Colonic mucosa (tissue), 2 donors: ENCODE measurements around the gene WBP11. TPM values are rescaled to one million over a fixed set of nuclear protein-coding genes. Genes with fewer than 3 reads are reported as not detected.

Source experiments
- total RNA-seq, 2 donors: library from RNA; stranded (reverse); fragmentation: NEBNext Ultra II Directional in 1 of 2; extraction: Animal tissue kit (Norgen Biotek cat#: 25700) in 1 of 2; gene quantifications; one replicate each; pipeline ENCODE4 v1.2.1, GENCODE V29; 2021
- donor health status: DM: no; HTN: no; CAD: no.
- donor health status: DM: no; HTN: no; CAD: no.

WBP11 gene
- total RNA-seq, 2 donors from 2014 or later = 55.3 to 60.0 TPM

Other genes starting within 250 kb of the WBP11 start
- gene PLBD1, start 235.6 kb downstream of the WBP11 start, total RNA-seq = 10 to 100 TPM; 85.0 to 91.7 TPM
- 10 to 100 TPM; 52.2 to 74.6 TPM for gene GUCY2C, start 106.9 kb downstream of the WBP11 start, total RNA-seq
- under 1 TPM; 0.42 to 0.89 TPM for gene C12orf60, start 192 bp upstream of the WBP11 start, total RNA-seq
- gene SMCO3, start 10.7 kb upstream of the WBP11 start, total RNA-seq = not detected
- gene ART4, start 40.0 kb upstream of the WBP11 start, total RNA-seq = under 1 TPM in 1 of 2 donors, not detected in 1; 0.49 TPM
- 100 to 1,000 TPM in 1 of 2 donors, 10 to 100 TPM in 1; 37.6 to 180 TPM for gene MGP, start 82.4 kb upstream of the WBP11 start, total RNA-seq
- gene ERP27, start 135.1 kb upstream of the WBP11 start, total RNA-seq = 1 to 10 TPM in 1 of 2 donors, under 1 TPM in 1; 0.52 to 2.1 TPM
- gene ARHGDIB, start 158.1 kb upstream of the WBP11 start, total RNA-seq = 10 to 100 TPM; 21.5 to 40.8 TPM
- gene PDE6H, start 169.6 kb upstream of the WBP11 start, total RNA-seq = not detected